ENCODE measurements around the gene ERO1A. TPM values are rescaled to one million over a fixed set of nuclear protein-coding genes. Genes with fewer than 3 reads are reported as not detected.
"Not testable (repeated sequence)": the region's sequence is repeated elsewhere in the genome, so short reads cannot be mapped to it uniquely, and the experiment has no call there.

The ERO1A gene
- 63.3 and 73.6 TPM in 2 replicates for total RNA-seq (2014; rRNA removed; shearing (Covaris generic))

GRCh38 chr14:52695481-52696091, at the start of gene ERO1A:
TSS of gene ERO1A (minus strand) at chr14:52695558. CDS start at chr14:52695481, 77 bp downstream.
- DNase-seq (ENCODE audit: low spot score) = peak; percentile 65

- DNase-seq (ENCODE audit: low spot score) = no peak
Observed at GRCh38 chr14:52741865-52742264, 46.5 kb upstream of the ERO1A start.

GRCh38 chr14:52740751-52741150, 45.4 kb upstream of the ERO1A start:
- DNase-seq (ENCODE audit: low spot score) = no peak

GRCh38 chr14:52738409-52738808, 43.1 kb upstream of the ERO1A start:
- no peak for DNase-seq (ENCODE audit: low spot score)

GRCh38 chr14:52735921-52736489, 40.6 kb upstream of the ERO1A start:
- no peak for DNase-seq (ENCODE audit: low spot score)

- no peak for DNase-seq (ENCODE audit: low spot score)
Observed at GRCh38 chr14:52733824-52734223, 38.5 kb upstream of the ERO1A start.

- DNase-seq (ENCODE audit: low spot score) = no peak
Observed at GRCh38 chr14:52730709-52731111, 35.4 kb upstream of the ERO1A start.

- DNase-seq (ENCODE audit: low spot score) = peak; percentile 98
Observed at GRCh38 chr14:52729925-52730708, 34.8 kb upstream of the ERO1A start, which contains the start of gene STYX. TSS of gene STYX (plus strand) at chr14:52730166. CDS start at chr14:52730475, 309 bp downstream.

- DNase-seq (ENCODE audit: low spot score) = no peak
Observed at GRCh38 chr14:52729585-52729924, 34.2 kb upstream of the ERO1A start.

- not testable (repeated sequence) for DNase-seq (ENCODE audit: low spot score)
Observed at GRCh38 chr14:52729035-52729434, 33.7 kb upstream of the ERO1A start.

GRCh38 chr14:52727509-52727908, 32.2 kb upstream of the ERO1A start:
- not testable (repeated sequence) for DNase-seq (ENCODE audit: low spot score)

GRCh38 chr14:52724360-52724644, 28.9 kb upstream of the ERO1A start:
- DNase-seq (ENCODE audit: low spot score) = no peak

- DNase-seq (ENCODE audit: low spot score) = no peak
Observed at GRCh38 chr14:52723514-52724359, 28.4 kb upstream of the ERO1A start.

GRCh38 chr14:52716155-52716554, 20.8 kb upstream of the ERO1A start:
- no peak for DNase-seq (ENCODE audit: low spot score)

- no peak for DNase-seq (ENCODE audit: low spot score)
Observed at GRCh38 chr14:52711666-52712065, 16.3 kb upstream of the ERO1A start.

GRCh38 chr14:52706724-52707706, 11.7 kb upstream of the ERO1A start, which contains the start of gene PSMC6:
TSS of gene PSMC6 (plus strand) at chr14:52707200. CDS start at chr14:52707220, 20 bp downstream.
- peak; percentile 80 for DNase-seq (ENCODE audit: low spot score)

- peak; percentile 21 for DNase-seq (ENCODE audit: low spot score)
Observed at GRCh38 chr14:52706286-52706685, 10.9 kb upstream of the ERO1A start.

- DNase-seq (ENCODE audit: low spot score) = no peak
Observed at GRCh38 chr14:52703664-52704063, 8.3 kb upstream of the ERO1A start.

GRCh38 chr14:52703225-52703624, 7.9 kb upstream of the ERO1A start:
- peak; percentile 21 for DNase-seq (ENCODE audit: low spot score)

GRCh38 chr14:52701223-52701622, 5.9 kb upstream of the ERO1A start:
- no peak for DNase-seq (ENCODE audit: low spot score)

GRCh38 chr14:52700701-52701172, 5.4 kb upstream of the ERO1A start:
- no peak for DNase-seq (ENCODE audit: low spot score)

Measured in H4 (cell line).